Stimulated activated CD4-positive, alpha-beta T cell treated with anti-CD3 and anti-CD28 coated beads, Interleukin-12 subunit alpha, Interleukin-12 subunit beta, amount 100 ng/mL, for 48 hours (primary cell): Measurements from ENCODE around the gene RERE.
"Not testable (repeated sequence)": the region's sequence is repeated elsewhere in the genome, so short reads cannot be mapped to it uniquely, and the experiment has no call there.

Experiments used
- DNase-seq, 3 donors: peaks; one replicate each; pipeline ENCODE4 v3.0.0-alpha.2; 2020; ENCODE audit warnings: low read depth in 2 of 3, low spot score in 1 of 3

Gene RERE

GRCh38 chr1:8807004-8807403, 10.4 kb downstream of the RERE start:
- DNase-seq: no peak

GRCh38 chr1:8800416-8800815, 17.0 kb downstream of the RERE start:
- DNase-seq: no peak

- DNase-seq: no peak
Observed at GRCh38 chr1:8797216-8797615, 20.2 kb downstream of the RERE start.

- DNase-seq: no peak
Observed at GRCh38 chr1:8796812-8797211, 20.6 kb downstream of the RERE start.

GRCh38 chr1:8794605-8795004, 22.8 kb downstream of the RERE start:
- no peak for DNase-seq

GRCh38 chr1:8791819-8792218, 25.6 kb downstream of the RERE start:
- no peak for DNase-seq

- no peak for DNase-seq
Observed at GRCh38 chr1:8790987-8791386, 26.5 kb downstream of the RERE start.

GRCh38 chr1:8790478-8790877, 27.0 kb downstream of the RERE start:
- DNase-seq: no peak

- DNase-seq: no peak
Observed at GRCh38 chr1:8789314-8790214, 27.9 kb downstream of the RERE start.

- no peak for DNase-seq
Observed at GRCh38 chr1:8787218-8787617, 30.2 kb downstream of the RERE start.

GRCh38 chr1:8786204-8786603, 31.2 kb downstream of the RERE start:
- DNase-seq: not testable (repeated sequence)

GRCh38 chr1:8782955-8783354, 34.5 kb downstream of the RERE start:
- no peak for DNase-seq

- DNase-seq: no peak
Observed at GRCh38 chr1:8782001-8782620, 35.3 kb downstream of the RERE start.

- DNase-seq: no peak
Observed at GRCh38 chr1:8780405-8780804, 37.0 kb downstream of the RERE start.

GRCh38 chr1:8777867-8778266, 39.6 kb downstream of the RERE start:
- no peak for DNase-seq

- no peak for DNase-seq
Observed at GRCh38 chr1:8776104-8776503, 41.3 kb downstream of the RERE start.

GRCh38 chr1:8767006-8767405, 50.4 kb downstream of the RERE start:
- DNase-seq: no peak

- no peak for DNase-seq
Observed at GRCh38 chr1:8765198-8765597, 52.2 kb downstream of the RERE start.

- no peak for DNase-seq
Observed at GRCh38 chr1:8764293-8764937, 53.0 kb downstream of the RERE start.

GRCh38 chr1:8763888-8764287, 53.6 kb downstream of the RERE start:
- DNase-seq: no peak

- no peak for DNase-seq
Observed at GRCh38 chr1:8754993-8755392, 62.4 kb downstream of the RERE start.

- DNase-seq: no peak
Observed at GRCh38 chr1:8754247-8754650, 63.2 kb downstream of the RERE start.
